K562 (cell line): ENCODE measurements around the gene PODXL. TPM values are rescaled to one million over a fixed set of nuclear protein-coding genes. Genes with fewer than 3 reads are reported as not detected.
A peak's percentile ranks its signal among the peaks of the same experiment; 100 is the strongest.

Experiments
- BDP1 ChIP-seq: IDR thresholded peaks from 3 replicates; pipeline ENCODE4 v1.6.1; 2011; ENCODE audit not compliant: insufficient read length, insufficient read depth
- CAMTA2 ChIP-seq: fragments of 250-450 bp; sonication (Bioruptor Pico); conservative IDR thresholded peaks from 2 replicates; pipeline ENCODE4 v1.5.1; 2022
- CEBPB ChIP-seq: fragments of 450-650 bp; IDR thresholded peaks from 2 replicates; pipeline ENCODE4 v1.6.1; 2016; ENCODE audit warnings: missing genetic modification characterization, missing compliant biosample characterization
- CEBPG ChIP-seq, 3 experiments: fragments of 200-800 bp in 1 of 3; sonication (Bioruptor generic) in 1 of 3; sonication (generic) in 1 of 3; formaldehyde crosslinking in 1 of 3; IDR thresholded peaks in 2 of 3; conservative IDR thresholded peaks in 1 of 3; 2 replicates each; pipeline versions ENCODE4 v1.6.1 to v1.8.0; 2016 to 2022; ENCODE audit warnings: missing compliant biosample characterization in 2 of 3, missing genetic modification characterization in 2 of 3, mild to moderate bottlenecking in 1 of 3, missing genetic modification reagents in 1 of 3
- CHD1 ChIP-seq: fragments of 200-600 bp; sonication (generic); IDR thresholded peaks from one replicate; pipeline ENCODE4 v1.6.1; 2012; ENCODE audit warnings: mild to moderate bottlenecking, moderate library complexity, low read length, inconsistent platforms
- DACH1 ChIP-seq: fragments of 450-650 bp; IDR thresholded peaks from 2 replicates; pipeline ENCODE4 v1.6.1; 2018; ENCODE audit not compliant: partially characterized antibody
- GABPB1 ChIP-seq: sonication (generic); formaldehyde crosslinking; IDR thresholded peaks from 2 replicates; pipeline ENCODE4 v1.8.0; 2022; ENCODE audit warnings: mild to moderate bottlenecking, missing genetic modification reagents
- HMGN3 ChIP-seq: IDR thresholded peaks from 2 replicates; pipeline ENCODE4 v1.6.1; 2011; ENCODE audit warnings: borderline replicate concordance, low read depth, mild to moderate bottlenecking, mixed read lengths, low read length; ENCODE audit not compliant: insufficient read length; ENCODE audit errors: extremely low read depth
- HOMEZ ChIP-seq: fragments of 250-450 bp; sonication (Bioruptor Pico); IDR thresholded peaks from 2 replicates; pipeline ENCODE4 v1.4.0; 2020; ENCODE audit warnings: mild to moderate bottlenecking, moderate library complexity
- MEIS2 ChIP-seq: fragments of 450-650 bp; IDR thresholded peaks from 2 replicates; pipeline ENCODE4 v1.6.1; 2014; ENCODE audit warnings: mild to moderate bottlenecking; ENCODE audit not compliant: partially characterized antibody
- NR2C2 ChIP-seq, 2 experiments: fragments of 200-800 bp in 1 of 2; sonication (Bioruptor generic) in 1 of 2; sonication (generic) in 1 of 2; formaldehyde crosslinking in 1 of 2; IDR thresholded peaks; 2 replicates each; pipeline versions ENCODE4 v1.6.1 to v1.8.0; 2016 to 2022; ENCODE audit warnings: mild to moderate bottlenecking in 1 of 2, missing compliant biosample characterization in 1 of 2, missing genetic modification characterization in 1 of 2, missing genetic modification reagents in 1 of 2
- PTRF ChIP-seq: fragments of 450-650 bp; IDR thresholded peaks from 2 replicates; pipeline ENCODE4 v1.6.1; 2016; ENCODE audit warnings: mild to moderate bottlenecking, missing genetic modification characterization, missing compliant biosample characterization
- RNF2 ChIP-seq: sonication (generic); IDR thresholded peaks from 2 replicates; pipeline ENCODE4 v1.6.1; 2016
- RREB1 ChIP-seq: fragments of 250-450 bp; sonication (Bioruptor Pico); IDR thresholded peaks from 2 replicates; pipeline ENCODE4 v1.4.0; 2020
- SMARCC2 ChIP-seq: fragments of 450-650 bp; IDR thresholded peaks from 2 replicates; pipeline ENCODE4 v1.6.1; 2017; ENCODE audit warnings: antibody characterized with exemption, moderate library complexity, mild to moderate bottlenecking, low read depth
- SRSF9 ChIP-seq: fragments of 200-400 bp; formaldehyde crosslinking; IDR thresholded peaks from 2 replicates; pipeline ENCODE4 v1.6.1; 2017; ENCODE audit warnings: low read depth, low read length, borderline replicate concordance
- TCF7 ChIP-seq: sonication (generic); IDR thresholded peaks from 2 replicates; pipeline ENCODE4 v1.6.1; 2016; ENCODE audit warnings: antibody characterized with exemption, borderline replicate concordance
- ZNF699 ChIP-seq: fragments of 250-450 bp; sonication (Bioruptor Pico); IDR thresholded peaks from 2 replicates; pipeline ENCODE4 v1.8.0; 2021; ENCODE audit warnings: mild to moderate bottlenecking, moderate library complexity; ENCODE audit not compliant: insufficient replicate concordance
- ZNF75A ChIP-seq: fragments of 450-650 bp; formaldehyde crosslinking; IDR thresholded peaks from 2 replicates; pipeline ENCODE4 v1.4.0; 2020; ENCODE audit warnings: mild to moderate bottlenecking
- polyA plus RNA-seq, 8 experiments: library from polyadenylated mRNA; depleted of rRNA in 4 of 8; stranded (reverse) in 5 of 8; unstranded in 3 of 8; fragments of >200 nt; fragmentation: Nextera tagmentation in 2 of 8; fragmentation: Illumina TruSeq in 1 of 8; extraction: Ambion mirVana in 2 of 8; extraction: Trizol in 1 of 8; gene quantifications; 2 replicates each; pipeline versions ENCODE4 v1.2.1 to v1.2.3, GENCODE V29; 2011 to 2014; ENCODE audit warnings: inconsistent platforms in 1 of 8, missing spikeins in 1 of 8
- total RNA-seq, 7 experiments: library from RNA; depleted of rRNA in 6 of 7; stranded (reverse); fragments of >200 nt in 6 of 7; fragmentation: Illumina TruSeq in 2 of 7; extraction: Trizol in 2 of 7; gene quantifications; 2 replicates each; pipeline versions ENCODE4 v1.2.1 to v1.2.3, GENCODE V29; 2011 to 2021; ENCODE audit warnings: low replicate concordance in 1 of 7

The PODXL gene
- total and polyA plus RNA-seq, 9 of the 15 experiments (the other 6 are each of a cell fraction or from before 2014, with no cell fraction given): 0.01 to 0.73 (median 0.07) TPM

GRCh38 chr7:131517218-131517923, 39.1 kb downstream of the PODXL start (continued):
- no peak for TF ChIP-seq SRSF9
- TF ChIP-seq NR2C2 (CRISPR knock-in tag; IDR thresholded peaks at IDR 0.05): no peak
- no peak for TF ChIP-seq NR2C2 (tag; IDR thresholded peaks at IDR 0.05)
- no peak for TF ChIP-seq HOMEZ
- no peak for TF ChIP-seq SMARCC2
- TF ChIP-seq CAMTA2 (CRISPR knock-in tag): no peak
- TF ChIP-seq RREB1 (CRISPR knock-in tag): no peak
- TF ChIP-seq CEBPB (tag): peak; percentile 83
- no peak for TF ChIP-seq PTRF (tag)
- no peak for TF ChIP-seq GABPB1
- no peak for TF ChIP-seq ZNF75A (CRISPR knock-in tag)
- no peak for TF ChIP-seq HMGN3
- no peak for TF ChIP-seq MEIS2
- no peak for TF ChIP-seq CHD1
- no peak for TF ChIP-seq DACH1
- TF ChIP-seq BDP1: no peak
- TF ChIP-seq ZNF699 (CRISPR knock-in tag): no peak
- no peak for TF ChIP-seq CEBPG (CRISPR knock-in tag; IDR thresholded peaks at IDR 0.05)
- peak; percentile 74 for TF ChIP-seq CEBPG (tag; conservative IDR thresholded peaks at IDR 0.05 in 1 of 2, IDR thresholded peaks at IDR 0.05 in 1 of 2)
- no peak for TF ChIP-seq TCF7
- TF ChIP-seq RNF2: 0 out of 2 replicates have a peak, but pooled peaks have one; percentile 23
